Measurements from ENCODE around the gene SPATA2. TPM values are rescaled to one million over a fixed set of nuclear protein-coding genes. Genes with fewer than 3 reads are reported as not detected.

The SPATA2 gene
- total and polyA plus RNA-seq, 2 of the 8 experiments (the other 6 are each of a cell fraction or from before 2014, with no cell fraction given) = 11.0 to 13.0 TPM

DNA sequence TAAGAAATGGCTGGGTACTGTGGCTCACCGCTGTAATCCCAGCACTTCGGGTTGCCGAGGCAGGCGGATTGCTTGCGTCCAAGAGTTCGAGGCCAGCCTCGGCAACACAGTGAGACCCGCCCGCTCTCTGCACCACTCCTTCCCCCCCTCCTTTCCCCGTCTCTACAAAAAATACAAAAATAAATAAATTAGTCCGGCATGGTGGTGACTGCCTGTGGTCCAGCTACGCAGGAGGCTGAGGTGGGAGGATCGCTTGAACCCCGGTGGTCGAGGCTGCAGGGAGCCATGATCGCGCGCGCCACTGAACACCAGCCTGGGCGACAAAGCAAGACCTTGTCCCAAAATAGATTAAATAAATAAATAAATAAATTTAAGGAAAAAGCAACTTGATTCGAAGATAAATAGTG, 20.4 kb upstream of the SPATA2 start (continued):
- TF ChIP-seq TCF12 (IDR thresholded peaks at IDR 0.05; ENCODE audit: low read depth, low read length) = no peak

All from H1 (cell line).